Keratinocyte (primary cell): ENCODE data around the gene EFCAB8. TPM values are rescaled to one million over a fixed set of nuclear protein-coding genes. Genes with fewer than 3 reads are reported as not detected.

Experiments
- DNase-seq: peaks from one replicate; pipeline ENCODE4 v3.0.0-alpha.2; 2011; ENCODE audit warnings: low read depth, missing footprints, low spot score
- FAIRE-seq: peaks from 2 replicates; lab custom pipeline; 2011; peaks lifted over from hg19 to GRCh38; lab: Jason Lieb, UNC
- H2AFZ ChIP-seq: 2 replicates; pipeline ENCODE4 v1.6.0; 2012; ENCODE audit warnings: low read length, control low read depth, inconsistent platforms; ENCODE audit not compliant: control insufficient read depth
- H3K27ac ChIP-seq: 2 replicates; pipeline ENCODE4 v1.5.1; 2011; ENCODE audit warnings: low read length; ENCODE audit not compliant: control insufficient read depth, insufficient read depth
- H3K27me3 ChIP-seq: 3 replicates; pipeline ENCODE4 v1.6.0; 2011; ENCODE audit warnings: low read length; ENCODE audit not compliant: control insufficient read depth, insufficient read depth; ENCODE audit errors: extremely low read depth
- H3K36me3 ChIP-seq, 2 experiments: 2 replicates in 1 of 2; 3 replicates in 1 of 2; pipeline ENCODE4 v1.5.1; 2011; ENCODE audit warnings: low read length in 2 of 2, mild to moderate bottlenecking in 1 of 2; ENCODE audit not compliant: control insufficient read depth in 2 of 2, insufficient read depth in 2 of 2; ENCODE audit errors: extremely low read depth in 1 of 2
- H3K4me1 ChIP-seq: 3 replicates; pipeline ENCODE4 v1.5.1; 2011; ENCODE audit warnings: low read length; ENCODE audit not compliant: control insufficient read depth, insufficient read depth; ENCODE audit errors: extremely low read depth
- H3K4me2 ChIP-seq: 3 replicates; pipeline ENCODE4 v1.6.0; 2011; ENCODE audit warnings: low read depth, low read length; ENCODE audit not compliant: control insufficient read depth, insufficient read depth; ENCODE audit errors: extremely low read depth
- H3K4me3 ChIP-seq, 3 experiments: fragments of 200-600 bp in 1 of 3; sonication (generic) in 1 of 3; 2 replicates in 2 of 3; 3 replicates in 1 of 3; pipeline ENCODE4 v1.5.1; 2011 to 2016; ENCODE audit warnings: low read length in 3 of 3, mild to moderate bottlenecking in 3 of 3, control low read depth in 2 of 3, inconsistent platforms in 1 of 3, low read depth in 1 of 3, mixed read lengths in 1 of 3, mixed run types in 1 of 3, moderate library complexity in 1 of 3; ENCODE audit not compliant: control insufficient read depth in 2 of 3, insufficient read depth in 2 of 3; ENCODE audit errors: extremely low read depth in 1 of 3
- H3K79me2 ChIP-seq: 2 replicates; pipeline ENCODE4 v1.6.0; 2012; ENCODE audit warnings: low read length; ENCODE audit not compliant: control insufficient read depth, insufficient read depth
- H3K9ac ChIP-seq: 3 replicates; pipeline ENCODE4 v1.6.0; 2011; ENCODE audit warnings: low read length; ENCODE audit not compliant: control insufficient read depth, insufficient read depth; ENCODE audit errors: extremely low read depth
- H3K9me1 ChIP-seq: 3 replicates; pipeline ENCODE4 v1.6.0; 2011; ENCODE audit warnings: low read length; ENCODE audit not compliant: control insufficient read depth, insufficient read depth; ENCODE audit errors: extremely low read depth
- H3K9me3 ChIP-seq: 2 replicates; pipeline ENCODE4 v1.5.1; 2012; ENCODE audit warnings: low read depth, low read length; ENCODE audit not compliant: control insufficient read depth
- H4K20me1 ChIP-seq: 3 replicates; pipeline ENCODE4 v1.6.0; 2011; ENCODE audit warnings: low read length; ENCODE audit not compliant: control insufficient read depth, insufficient read depth; ENCODE audit errors: extremely low read depth
- EZH2 ChIP-seq: IDR thresholded peaks from one replicate; pipeline ENCODE4 v1.6.1; 2012; ENCODE audit warnings: inconsistent platforms, mild to moderate bottlenecking, low read length, moderate library complexity
- dilution Hi-C: fragments of 300-500 bp; cut with MboI; formaldehyde crosslinking; loops from one replicate; pipeline ENCODE4 v1.7.0; 2020; ENCODE audit warnings: low sequenced_read_pairs; ENCODE audit not compliant: extremely low pct_ligation_motif_present
- polyA plus RNA-seq, 5 experiments: library from polyadenylated mRNA; depleted of rRNA in 3 of 5; stranded (reverse) in 3 of 5; stranded (forward) in 1 of 5; unstranded in 1 of 5; fragments of >200 nt; gene quantifications; 1 replicate in 1 of 5; 2 replicates in 3 of 5; 3 replicates in 1 of 5; pipeline versions ENCODE4 v1.2.1 to v1.2.3, GENCODE V29; 2011 to 2012; ENCODE audit warnings: missing spikeins in 2 of 5, low read depth in 1 of 5, low replicate concordance in 1 of 5
- TF ChIP-seq, protein P1 (sequence below), 3 experiments: IDR thresholded peaks in 1 of 3; conservative IDR thresholded peaks in 1 of 3; optimal IDR thresholded peaks in 1 of 3; 2 replicates in 2 of 3; 3 replicates in 1 of 3; pipeline versions ENCODE3 to v1.5.1; 2011; ENCODE audit warnings: low read length in 3 of 3, mild to moderate bottlenecking in 3 of 3, moderate library complexity in 2 of 3, control low read depth in 1 of 3, inconsistent platforms in 1 of 3; ENCODE audit not compliant: insufficient read depth in 2 of 3; ENCODE audit errors: extremely low read depth in 1 of 3

Gene EFCAB8
- polyA plus RNA-seq, 1 donor (not counting 4 experiments of a cell fraction or from before 2014, with no cell fraction given) = 0.03 TPM

GRCh38 chr20:32870985-32871384, 12.3 kb downstream of the EFCAB8 start:
- Histone ChIP-seq H3K27ac (no peak overlapping the region), H3K4me1 (no peaks in the 10 kb centered on the region), H4K20me1 (no peaks in the 10 kb centered on the region), H3K27me3 (no peaks in the 10 kb centered on the region), H3K36me3 (peaks cover 0 to under 1% of the 10 kb centered on the region in 2 experiments), H3K9ac (no peak overlapping the region), H3K4me2 (no peak overlapping the region), H2AFZ (no peak overlapping the region), H3K79me2 (no peaks in the 10 kb centered on the region), H3K9me3 (no peaks in the 10 kb centered on the region), H3K9me1 (no peaks in the 10 kb centered on the region), H3K4me3 (no peak overlapping the region)
- no peak for FAIRE-seq
- no peak for DNase-seq
- TF ChIP-seq, protein P1, sequence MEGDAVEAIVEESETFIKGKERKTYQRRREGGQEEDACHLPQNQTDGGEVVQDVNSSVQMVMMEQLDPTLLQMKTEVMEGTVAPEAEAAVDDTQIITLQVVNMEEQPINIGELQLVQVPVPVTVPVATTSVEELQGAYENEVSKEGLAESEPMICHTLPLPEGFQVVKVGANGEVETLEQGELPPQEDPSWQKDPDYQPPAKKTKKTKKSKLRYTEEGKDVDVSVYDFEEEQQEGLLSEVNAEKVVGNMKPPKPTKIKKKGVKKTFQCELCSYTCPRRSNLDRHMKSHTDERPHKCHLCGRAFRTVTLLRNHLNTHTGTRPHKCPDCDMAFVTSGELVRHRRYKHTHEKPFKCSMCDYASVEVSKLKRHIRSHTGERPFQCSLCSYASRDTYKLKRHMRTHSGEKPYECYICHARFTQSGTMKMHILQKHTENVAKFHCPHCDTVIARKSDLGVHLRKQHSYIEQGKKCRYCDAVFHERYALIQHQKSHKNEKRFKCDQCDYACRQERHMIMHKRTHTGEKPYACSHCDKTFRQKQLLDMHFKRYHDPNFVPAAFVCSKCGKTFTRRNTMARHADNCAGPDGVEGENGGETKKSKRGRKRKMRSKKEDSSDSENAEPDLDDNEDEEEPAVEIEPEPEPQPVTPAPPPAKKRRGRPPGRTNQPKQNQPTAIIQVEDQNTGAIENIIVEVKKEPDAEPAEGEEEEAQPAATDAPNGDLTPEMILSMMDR (optimal IDR thresholded peaks at IDR 0.05 in 1 of 3, IDR thresholded peaks at IDR 0.05 in 1 of 3, conservative IDR thresholded peaks at IDR 0.05 in 1 of 3; ENCODE audit: extremely low read depth in 1 of 3, insufficient read depth in 2 of 3, low read length in 3 of 3) = no peak
- TF ChIP-seq EZH2 = no peak
- dilution Hi-C loops = no loop called here

DNA sequence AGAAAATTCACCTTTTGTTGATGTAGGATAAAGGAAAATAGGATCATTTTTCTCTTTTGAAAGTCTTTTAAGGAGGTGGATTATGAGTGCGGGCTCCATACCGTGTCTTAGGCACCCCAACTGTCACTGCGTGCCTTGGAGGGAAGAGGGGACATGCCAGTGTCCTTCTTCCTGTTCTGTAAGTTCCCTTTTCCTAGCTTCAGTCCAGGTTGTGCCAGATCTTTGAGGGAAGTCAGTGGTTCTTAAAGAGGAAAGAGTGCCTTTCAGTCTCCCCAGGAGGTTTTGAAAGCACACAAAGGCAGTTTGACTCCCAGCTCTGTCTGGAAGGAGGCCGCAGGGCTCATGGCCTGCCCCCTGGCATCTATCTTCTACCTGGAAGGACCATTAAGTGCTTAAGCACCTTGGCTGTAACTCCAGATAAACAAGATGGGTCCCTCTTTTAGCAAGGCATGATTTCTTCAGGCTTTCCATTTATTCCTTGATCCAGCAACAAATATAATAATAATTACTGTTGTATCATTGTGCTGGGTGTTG, 13.0 kb downstream of the EFCAB8 start:
- Histone ChIP-seq H3K9ac (no peak overlapping the region), H3K4me2 (no peak overlapping the region), H3K36me3 (peaks cover 0 to 2% of the 10 kb centered on the region in 2 experiments), H3K79me2 (no peaks in the 10 kb centered on the region), H2AFZ (no peak overlapping the region), H3K27me3 (no peaks in the 10 kb centered on the region), H3K4me1 (no peaks in the 10 kb centered on the region), H3K9me3 (no peaks in the 10 kb centered on the region), H3K9me1 (no peaks in the 10 kb centered on the region), H4K20me1 (no peaks in the 10 kb centered on the region), H3K4me3 (no peak overlapping the region), H3K27ac (no peak overlapping the region)
- FAIRE-seq (no peak), DNase-seq (no peak)
- TF ChIP-seq, protein P1 (optimal IDR thresholded peaks at IDR 0.05 in 1 of 3, IDR thresholded peaks at IDR 0.05 in 1 of 3, conservative IDR thresholded peaks at IDR 0.05 in 1 of 3; ENCODE audit: extremely low read depth in 1 of 3, insufficient read depth in 2 of 3, low read length in 3 of 3) = no peak
- TF ChIP-seq EZH2 = no peak
- dilution Hi-C loops = no loop called here
